T-cell (primary cell): ENCODE measurements around the gene NTNG2. TPM values are rescaled to one million over a fixed set of nuclear protein-coding genes. Genes with fewer than 3 reads are reported as not detected.

Source experiments
- ATAC-seq, 4 experiments: fragments of 200-7000 bp in 3 of 4; fragments of 150-1000 bp in 1 of 4; cut with Tn5 transposase; replicated peaks in 1 of 4; 1 replicate in 3 of 4; 2 replicates in 1 of 4; pipeline ENCODE4 v1.10.0; 2021; ENCODE audit warnings: moderate library complexity in 3 of 4, mild to moderate bottlenecking in 2 of 4, moderate number of reproducible peaks in 1 of 4
- CTCF ChIA-PET, 2 donors: fragments of 300-600 bp; sonication (Branson Sonifier 250); formaldehyde crosslinking; loops; one replicate each; lab custom pipeline; 2022; ENCODE audit warnings: antibody characterized with exemption in 2 of 2; lab: Charles Lee
- POLR2A ChIA-PET, 2 donors: fragments of 300-600 bp; sonication (Branson Sonifier 250); formaldehyde crosslinking; loops; one replicate each; lab custom pipeline; 2022; ENCODE audit warnings: antibody characterized with exemption in 2 of 2; lab: Charles Lee
- DNase-seq, 35 experiments: peaks; one replicate each; pipeline versions ENCODE4 v3.0.0 to v3.0.0-alpha.2; 2013 to 2023
- H3K27ac ChIP-seq: one replicate; pipeline ENCODE4 v1.5.1; 2013; ENCODE audit warnings: low read length
- H3K27me3 ChIP-seq, 2 experiments: replicated peaks in 1 of 2; 1 replicate in 1 of 2; 2 replicates in 1 of 2; pipeline versions ENCODE4 v1.6.1 to v1.7.0; 2013; ENCODE audit warnings: low read length in 1 of 2, mixed read lengths in 1 of 2; ENCODE audit not compliant: control insufficient read depth in 2 of 2, insufficient read depth in 2 of 2; ENCODE audit errors: extremely low read depth in 1 of 2
- H3K36me3 ChIP-seq, 2 donors: 1 replicate in 1 of 2; 2 replicates in 1 of 2; pipeline versions ENCODE4 v1.6.1 to v1.7.0; 2013; ENCODE audit warnings: low read length in 1 of 2; ENCODE audit not compliant: control insufficient read depth in 2 of 2, insufficient read depth in 1 of 2; ENCODE audit errors: extremely low read depth in 1 of 2
- H3K4me1 ChIP-seq, 2 experiments: 1 replicate in 1 of 2; 2 replicates in 1 of 2; pipeline versions ENCODE4 v1.6.1 to v1.7.0; 2013; ENCODE audit warnings: low read length in 2 of 2, mixed read lengths in 1 of 2; ENCODE audit not compliant: insufficient read depth in 2 of 2, control insufficient read depth in 1 of 2; ENCODE audit errors: extremely low read depth in 1 of 2
- H3K4me3 ChIP-seq, 2 donors: 1 replicate in 1 of 2; 2 replicates in 1 of 2; pipeline versions ENCODE4 v1.5.1 to v1.7.0; 2013; ENCODE audit warnings: mild to moderate bottlenecking in 2 of 2, low read length in 1 of 2, moderate library complexity in 1 of 2; ENCODE audit not compliant: control insufficient read depth in 1 of 2; ENCODE audit errors: extremely low read depth in 1 of 2
- H3K9me3 ChIP-seq: 2 replicates; pipeline ENCODE4 v1.7.0; 2013
- H3K27ac Mint-ChIP-seq, 2 donors: one replicate each; pipeline ENCODE4 v1.8.0; 2020 to 2021; ENCODE audit warnings: mild to moderate bottlenecking in 2 of 2, mixed read lengths in 2 of 2
- H3K27me3 Mint-ChIP-seq, 2 donors: one replicate each; pipeline ENCODE4 v1.8.0; 2021 to 2022; ENCODE audit warnings: mixed read lengths in 2 of 2
- H3K36me3 Mint-ChIP-seq: one replicate; pipeline ENCODE4 v1.8.0; 2021; ENCODE audit warnings: mixed read lengths
- H3K4me1 Mint-ChIP-seq, 3 donors: one replicate each; pipeline ENCODE4 v1.8.0; 2020 to 2022; ENCODE audit warnings: mixed read lengths in 3 of 3, mild to moderate bottlenecking in 1 of 3
- H3K4me3 Mint-ChIP-seq, 3 donors: one replicate each; pipeline ENCODE4 v1.8.0; 2020 to 2022; ENCODE audit warnings: mild to moderate bottlenecking in 3 of 3, mixed read lengths in 3 of 3, moderate library complexity in 3 of 3
- H3K9me3 Mint-ChIP-seq, 3 donors: one replicate each; pipeline ENCODE4 v1.8.0; 2020 to 2022; ENCODE audit warnings: mixed read lengths in 3 of 3
- WGBS: methylation state at CpG from one replicate; pipeline ENCODE4 v1.1.5; 2013; ENCODE audit warnings: missing lambda C conversion rate; ENCODE audit not compliant: insufficient coverage; 5-methylcytosine and 5-hydroxymethylcytosine counted together
- total RNA-seq, 35 experiments: library from RNA in 6 of 35; stranded (reverse) in 6 of 35; fragments of 120-200 nt in 1 of 35; gene quantifications; one replicate each; pipeline versions ENCODE4 v1.2.1 to v1.2.4 and lab custom pipeline; 2013 to 2026

NTNG2 gene
- total RNA-seq: 10 to 100 TPM in 1 of 5 donors, 1 to 10 TPM in 4; 4.8 to 14.1 (median 7.8) TPM
- total RNA-seq (2013): 4.2 TPM
- total RNA-seq (lab: John Stamatoyannopoulos, UW): 0.77 to 9.5 (median 4.7) reads per million in 29 experiments

GRCh38 chr9:132161743-132162184, at the start of gene NTNG2:
Gene NTNG2 (plus strand): TSS chr9:132162058. CDS start chr9:132166832, 4,774 bp downstream.
- Mint-ChIP-seq H3K36me3 (no peaks in the 10 kb centered on the region), H3K27me3 (peaks cover 52 to 57% of the 10 kb centered on the region in 2 donors), H3K27ac (peak within 1 kb of the TSS in 1 of 2 donors; percentile 61), H3K4me1 (peaks cover 9 to 14% (median 12%) of the 10 kb centered on the region in 3 donors), H3K9me3 (no peaks in the 10 kb centered on the region), H3K4me3 (peak within 1 kb of the TSS; percentile 86 to 96 (median 93))
- DNase-seq (no peak), ATAC-seq (peak in 2 of 4 experiments; percentile 11 to 16)
- peaks cover 11 to 51% of the 10 kb centered on the region in 2 experiments for H3K27me3 ChIP-seq
- H3K4me3 ChIP-seq: peak within 1 kb of the TSS; percentile 62 to 64
- no peak within 1 kb of the TSS for H3K27ac ChIP-seq
- POLR2A ChIA-PET: no interaction called here
- no peaks in the 10 kb centered on the region for H3K9me3 ChIP-seq
- H3K4me1 ChIP-seq: peaks cover 2 to 29% of the 10 kb centered on the region in 2 experiments
- WGBS: under 1% methylated on average over 64 of the region's 67 CpGs
- no peaks in the 10 kb centered on the region for H3K36me3 ChIP-seq
- CTCF ChIA-PET: interaction anchor here in 1 of 2 donors (0.6 kb wide), 1 partner anchor 482 kb away, joined by 5 read pairs; no protein-coding TSS in a partner anchor

- Mint-ChIP-seq H3K27ac (no peak overlapping the region), H3K4me1 (no peaks in the 10 kb centered on the region), H3K4me3 (no peak overlapping the region), H3K36me3 (no peaks in the 10 kb centered on the region), H3K27me3 (peaks cover 51 to 56% of the 10 kb centered on the region in 2 donors), H3K9me3 (peaks cover 0 to 4% (median 0%) of the 10 kb centered on the region in 3 donors)
- WGBS: 49% methylated on average over 10 of the region's 18 CpGs
- ChIA-PET CTCF (interaction anchor here in 1 of 2 donors (0.7 kb wide), 1 partner anchor 289 kb away, joined by 3 read pairs; no protein-coding TSS in a partner anchor), POLR2A (no interaction called here)
- Histone ChIP-seq H3K4me3 (no peak overlapping the region), H3K36me3 (no peaks in the 10 kb centered on the region), H3K9me3 (no peaks in the 10 kb centered on the region), H3K27ac (no peak overlapping the region), H3K27me3 (peaks cover 2 to 9% of the 10 kb centered on the region in 2 experiments), H3K4me1 (no peaks in the 10 kb centered on the region)
- ATAC-seq (no peak), DNase-seq (peak in 25 of 35 experiments; percentile 2 to 58 (median 15))
Measured at GRCh38 chr9:132114102-132114707, 47.7 kb upstream of the NTNG2 start.

- H3K27ac ChIP-seq: no peak overlapping the region
- no CpG with 5 or more reads among the region's 3 CpGs for WGBS
- Mint-ChIP-seq H3K4me1 (no peaks in the 10 kb centered on the region), H3K36me3 (no peaks in the 10 kb centered on the region), H3K27me3 (peaks cover 50 to 58% of the 10 kb centered on the region in 2 donors), H3K27ac (no peak overlapping the region), H3K4me3 (no peak overlapping the region), H3K9me3 (peaks cover 0 to 4% (median 0%) of the 10 kb centered on the region in 3 donors)
- ChIA-PET CTCF (no interaction called here), POLR2A (no interaction called here)
- ATAC-seq (no peak), DNase-seq (no peak)
- no peak overlapping the region for H3K4me3 ChIP-seq
- H3K27me3 ChIP-seq: peaks cover 2 to 11% of the 10 kb centered on the region in 2 experiments
- no peaks in the 10 kb centered on the region for H3K9me3 ChIP-seq
- H3K4me1 ChIP-seq: no peaks in the 10 kb centered on the region
- H3K36me3 ChIP-seq: no peaks in the 10 kb centered on the region
Measured at GRCh38 chr9:132116583-132116982, 45.3 kb upstream of the NTNG2 start.

- ATAC-seq: no peak
- no peak overlapping the region for H3K27ac ChIP-seq
- POLR2A ChIA-PET: no interaction called here
- H3K9me3 Mint-ChIP-seq: peaks cover 0 to 4% (median 0%) of the 10 kb centered on the region in 3 donors
- no peaks in the 10 kb centered on the region for H3K9me3 ChIP-seq
- no peaks in the 10 kb centered on the region for H3K36me3 ChIP-seq
- WGBS: 87% methylated on average over 3 of the region's 3 CpGs
- H3K4me1 Mint-ChIP-seq: no peaks in the 10 kb centered on the region
- CTCF ChIA-PET: interaction anchor here in 1 of 2 donors (0.6 kb wide), 1 partner anchor 61 kb away, joined by 6 read pairs; no protein-coding TSS in a partner anchor
- H3K27ac Mint-ChIP-seq: no peak overlapping the region
- no peaks in the 10 kb centered on the region for H3K4me1 ChIP-seq
- H3K4me3 Mint-ChIP-seq: no peak overlapping the region
- peaks cover 48 to 58% of the 10 kb centered on the region in 2 donors for H3K27me3 Mint-ChIP-seq
- no peak overlapping the region for H3K4me3 ChIP-seq
- no peak for DNase-seq
- H3K27me3 ChIP-seq: peaks cover 2 to 16% of the 10 kb centered on the region in 2 experiments
- no peaks in the 10 kb centered on the region for H3K36me3 Mint-ChIP-seq
Measured at GRCh38 chr9:132117694-132118093, 44.2 kb upstream of the NTNG2 start.

- H3K27ac Mint-ChIP-seq: no peak overlapping the region
- H3K36me3 Mint-ChIP-seq: no peaks in the 10 kb centered on the region
- no peak overlapping the region for H3K4me3 Mint-ChIP-seq
- Histone ChIP-seq H3K27ac (no peak overlapping the region), H3K4me3 (no peak overlapping the region), H3K9me3 (no peaks in the 10 kb centered on the region), H3K36me3 (no peaks in the 10 kb centered on the region), H3K27me3 (peaks cover 7 to 29% of the 10 kb centered on the region in 2 experiments), H3K4me1 (peaks cover 0 to 2% of the 10 kb centered on the region in 2 experiments)
- ChIA-PET POLR2A (no interaction called here), CTCF (no interaction called here)
- H3K9me3 Mint-ChIP-seq: no peaks in the 10 kb centered on the region
- DNase-seq (no peak), ATAC-seq (no peak)
- H3K4me1 Mint-ChIP-seq: peaks cover 3 to 4% (median 3%) of the 10 kb centered on the region in 3 donors
- peaks cover 53 to 67% of the 10 kb centered on the region in 2 donors for H3K27me3 Mint-ChIP-seq
- no CpG with 5 or more reads among the region's 2 CpGs for WGBS
Measured at GRCh38 chr9:132121021-132121420, 40.8 kb upstream of the NTNG2 start.

GRCh38 chr9:132124800-132125199, 37.1 kb upstream of the NTNG2 start:
- ChIA-PET POLR2A (no interaction called here), CTCF (interaction anchor here in 1 of 2 donors (0.5 kb wide), 1 partner anchor 189 kb away, joined by 3 read pairs; no protein-coding TSS in a partner anchor)
- H3K27me3 Mint-ChIP-seq: peaks cover 63 to 74% of the 10 kb centered on the region in 2 donors
- 56% methylated on average over 5 of the region's 6 CpGs for WGBS
- DNase-seq (no peak), ATAC-seq (no peak)
- peaks cover 9 to 58% of the 10 kb centered on the region in 2 experiments for H3K27me3 ChIP-seq
- no peak overlapping the region for H3K27ac ChIP-seq
- H3K4me1 Mint-ChIP-seq: peaks cover 10 to 12% (median 11%) of the 10 kb centered on the region in 3 donors
- no peaks in the 10 kb centered on the region for H3K36me3 ChIP-seq
- H3K27ac Mint-ChIP-seq: no peak overlapping the region
- no peaks in the 10 kb centered on the region for H3K36me3 Mint-ChIP-seq
- H3K9me3 ChIP-seq: no peaks in the 10 kb centered on the region
- H3K4me1 ChIP-seq: peaks cover 0 to 10% of the 10 kb centered on the region in 2 experiments
- H3K4me3 ChIP-seq: no peak overlapping the region
- no peaks in the 10 kb centered on the region for H3K9me3 Mint-ChIP-seq
- H3K4me3 Mint-ChIP-seq: no peak overlapping the region
